Measurements from ENCODE around the gene KCNK4.

Gene KCNK4

GRCh38 chr11:64289002-64289564 lies 2.0 kb upstream of the KCNK4 start:
- TF ChIP-seq FOXP2 (optimal IDR thresholded peaks at IDR 0.05; ENCODE audit: borderline replicate concordance, extremely low read depth, extremely low read length, insufficient read depth) (no peak), TAF1 (IDR thresholded peaks at IDR 0.05; ENCODE audit: borderline replicate concordance, insufficient read depth, low read length) (no peak)

- TF ChIP-seq POLR2AphosphoS5 (IDR thresholded peaks at IDR 0.05; ENCODE audit: low read depth, low read length) (no peak), SIN3A (IDR thresholded peaks at IDR 0.05; ENCODE audit: borderline replicate concordance, insufficient read depth, low read length) (no peak), REST (IDR thresholded peaks at IDR 0.05; ENCODE audit: insufficient read depth in 1 of 2, low read depth in 2 of 2, low read length in 2 of 2) (no peak), TAF1 (IDR thresholded peaks at IDR 0.05; ENCODE audit: borderline replicate concordance, insufficient read depth, low read length) (no peak)
Observed at GRCh38 chr11:64290352-64291261, 495 bp upstream of the KCNK4 start.

- TF ChIP-seq TAF1 (IDR thresholded peaks at IDR 0.05; ENCODE audit: borderline replicate concordance, insufficient read depth, low read length) (no peak), POLR2AphosphoS5 (IDR thresholded peaks at IDR 0.05; ENCODE audit: low read depth, low read length) (no peak), REST (IDR thresholded peaks at IDR 0.05; ENCODE audit: insufficient read depth in 1 of 2, low read depth in 2 of 2, low read length in 2 of 2) (no peak), FOXP2 (optimal IDR thresholded peaks at IDR 0.05; ENCODE audit: borderline replicate concordance, extremely low read depth, extremely low read length, insufficient read depth) (no peak), SIN3A (IDR thresholded peaks at IDR 0.05; ENCODE audit: borderline replicate concordance, insufficient read depth, low read length) (no peak)
Observed at GRCh38 chr11:64291752-64292459, 804 bp downstream of the KCNK4 start.

GRCh38 chr11:64292460-64293254 lies 1.6 kb downstream of the KCNK4 start:
- no peak for TF ChIP-seq FOXP2 (optimal IDR thresholded peaks at IDR 0.05; ENCODE audit: borderline replicate concordance, extremely low read depth, extremely low read length, insufficient read depth)
- no peak for TF ChIP-seq REST (IDR thresholded peaks at IDR 0.05; ENCODE audit: insufficient read depth in 1 of 2, low read depth in 2 of 2, low read length in 2 of 2)
- TF ChIP-seq TAF1 (IDR thresholded peaks at IDR 0.05; ENCODE audit: borderline replicate concordance, insufficient read depth, low read length), result no peak
- TF ChIP-seq POLR2AphosphoS5 (IDR thresholded peaks at IDR 0.05; ENCODE audit: low read depth, low read length), result no peak
- TF ChIP-seq SIN3A (IDR thresholded peaks at IDR 0.05; ENCODE audit: borderline replicate concordance, insufficient read depth, low read length), result no peak

GRCh38 chr11:64294774-64295173 lies 3.7 kb downstream of the KCNK4 start:
- TF ChIP-seq SIN3A (IDR thresholded peaks at IDR 0.05; ENCODE audit: borderline replicate concordance, insufficient read depth, low read length) (no peak), FOXP2 (optimal IDR thresholded peaks at IDR 0.05; ENCODE audit: borderline replicate concordance, extremely low read depth, extremely low read length, insufficient read depth) (no peak), POLR2AphosphoS5 (IDR thresholded peaks at IDR 0.05; ENCODE audit: low read depth, low read length) (no peak), REST (IDR thresholded peaks at IDR 0.05; ENCODE audit: insufficient read depth in 1 of 2, low read depth in 2 of 2, low read length in 2 of 2) (no peak), TAF1 (IDR thresholded peaks at IDR 0.05; ENCODE audit: borderline replicate concordance, insufficient read depth, low read length) (no peak)

All from PFSK-1 (cell line).